GM19193 (cell line): ENCODE measurements around the gene VNN1.

Source experiments
- POLR2A ChIP-seq: IDR thresholded peaks from 4 replicates; pipeline ENCODE4 v1.6.1; 2011; ENCODE audit not compliant: insufficient read depth, insufficient read length; ENCODE audit errors: extremely low read depth

VNN1 gene

GRCh38 chr6:132730560-132730959 is 16.7 kb upstream of the VNN1 start:
- no peak for TF ChIP-seq POLR2A

DNA sequence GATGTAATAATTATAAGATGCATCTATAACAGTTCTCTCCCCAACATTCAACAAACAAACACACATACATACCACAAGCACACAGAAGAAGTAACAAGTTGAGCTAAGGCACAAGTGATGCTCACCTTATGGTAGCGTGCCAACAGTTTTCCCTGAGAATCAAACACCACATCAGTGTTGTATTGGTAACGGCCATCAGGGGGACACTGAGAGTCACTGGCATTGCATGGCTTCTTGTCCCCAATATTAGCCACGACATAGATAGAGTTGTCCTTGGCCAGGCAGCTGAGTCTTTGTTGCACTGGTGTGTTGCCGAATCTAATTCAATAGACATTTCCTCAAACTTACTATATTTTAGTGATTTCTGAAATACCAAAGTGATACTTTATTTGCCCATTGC is 14.8 kb upstream of the VNN1 start:
- TF ChIP-seq POLR2A, result no peak

DNA sequence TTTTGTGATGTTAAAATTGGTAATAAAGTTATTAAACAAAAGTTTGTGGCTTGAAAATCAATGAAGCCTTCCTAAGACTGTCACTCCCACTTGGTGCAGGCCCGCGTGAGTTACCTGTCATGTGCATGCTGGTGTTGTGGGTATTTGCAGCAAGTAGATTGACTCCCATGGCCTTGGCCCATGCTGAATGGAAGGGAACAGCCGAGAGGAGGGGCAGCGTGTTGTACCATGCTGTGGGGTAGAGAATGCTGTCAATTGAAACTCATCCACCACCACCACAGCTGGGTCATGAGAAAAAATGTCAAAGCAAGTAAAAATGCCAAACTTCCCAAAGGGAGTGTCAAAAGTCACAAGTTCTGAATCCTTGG is 12.7 kb upstream of the VNN1 start:
- TF ChIP-seq POLR2A, result no peak

DNA sequence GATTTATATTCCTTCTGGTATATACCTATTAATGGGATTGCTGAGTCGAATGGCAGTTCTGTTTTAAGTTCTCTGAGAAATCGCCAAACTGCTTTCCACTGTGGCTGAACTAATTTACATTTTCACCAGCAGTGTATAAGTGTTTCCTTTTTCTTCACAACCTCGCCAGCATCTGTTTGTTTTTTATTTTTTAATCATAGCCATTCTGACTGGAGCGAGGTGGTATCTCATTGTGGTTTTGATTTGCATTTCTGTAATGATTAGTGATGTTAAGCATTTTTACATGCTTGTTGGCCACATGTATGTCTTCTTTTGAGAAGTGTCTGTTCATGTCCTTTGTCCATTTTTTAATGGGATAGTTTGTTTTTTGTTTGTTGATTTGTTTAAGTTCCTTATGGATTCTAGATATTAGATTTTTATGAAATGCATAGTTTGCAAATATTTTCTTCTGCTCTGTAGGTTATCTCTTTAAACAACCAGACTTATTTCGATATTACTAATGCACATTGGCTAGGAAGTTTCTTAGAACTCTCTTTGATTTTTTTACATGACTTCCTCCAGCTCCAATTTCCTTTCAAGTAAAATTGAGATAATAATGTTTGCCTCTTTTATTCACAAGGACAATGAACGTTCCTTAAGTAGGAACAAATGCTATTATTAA is 12.2 kb upstream of the VNN1 start:
- no peak for TF ChIP-seq POLR2A

- TF ChIP-seq POLR2A, result no peak
Observed at GRCh38 chr6:132725471-132725870, 11.6 kb upstream of the VNN1 start.

GRCh38 chr6:132719736-132720448 is 6.0 kb upstream of the VNN1 start:
- no peak for TF ChIP-seq POLR2A

DNA sequence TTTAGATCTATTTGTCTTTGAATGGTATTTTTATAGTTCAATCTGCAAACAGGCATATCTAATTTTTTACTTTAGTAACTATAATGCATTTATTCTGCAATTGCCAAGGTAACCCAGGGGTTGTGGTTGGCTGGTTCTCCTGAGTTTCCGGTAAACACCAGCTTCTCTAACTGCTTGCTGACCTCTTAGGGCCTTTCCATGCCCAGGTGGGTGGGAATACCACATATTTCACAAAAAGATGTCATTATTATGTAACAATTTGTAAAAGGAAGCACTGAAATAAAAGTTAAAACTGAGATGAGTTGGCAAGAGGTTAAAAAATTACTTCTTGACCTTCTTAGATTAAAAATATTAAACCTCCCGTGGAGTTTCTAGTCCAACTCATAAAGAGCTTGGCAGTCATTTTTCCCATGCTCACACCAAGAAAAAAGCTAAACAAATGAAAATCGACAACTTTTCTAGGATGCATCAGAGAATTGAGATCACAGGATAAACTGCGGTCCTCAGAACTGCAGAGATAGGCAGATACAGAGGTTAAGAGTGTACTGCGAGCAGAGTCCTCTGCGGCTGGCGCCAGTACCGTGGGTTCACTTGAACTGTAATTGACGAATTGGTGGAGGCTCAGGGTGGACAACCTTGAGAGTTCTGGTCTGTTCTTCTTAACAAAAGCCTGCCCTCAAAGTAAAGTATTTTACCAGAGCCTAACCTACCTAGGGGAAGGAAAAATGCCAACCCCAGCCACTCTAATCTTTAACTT is 2.2 kb upstream of the VNN1 start:
- TF ChIP-seq POLR2A, result no peak

GRCh38 chr6:132715204-132715603 is 1.3 kb upstream of the VNN1 start:
- no peak for TF ChIP-seq POLR2A

DNA sequence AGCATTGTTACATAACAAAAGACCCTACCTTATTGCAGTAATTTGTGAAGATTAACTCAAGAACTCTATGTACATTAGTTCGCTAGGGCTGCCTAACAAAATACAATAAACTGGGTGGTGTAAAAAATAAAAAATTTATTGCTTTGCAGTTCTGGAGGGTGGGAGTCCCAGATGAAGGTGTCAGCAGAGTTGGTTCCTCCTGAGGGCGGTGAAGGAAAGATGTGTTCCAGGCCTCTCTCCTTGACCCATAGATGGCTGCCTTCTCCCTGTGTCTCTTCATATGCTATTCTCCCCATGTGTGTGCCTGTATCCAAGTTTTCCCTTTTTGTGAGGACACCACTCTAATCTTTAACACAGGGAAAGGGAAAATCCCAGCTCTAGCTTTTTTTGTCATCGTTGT is 305 bp upstream of the VNN1 start:
- TF ChIP-seq POLR2A, result no peak

GRCh38 chr6:132712366-132712765 is 1.5 kb downstream of the VNN1 start:
- TF ChIP-seq POLR2A, result no peak

GRCh38 chr6:132708771-132709170 is 5.1 kb downstream of the VNN1 start:
- no peak for TF ChIP-seq POLR2A

DNA sequence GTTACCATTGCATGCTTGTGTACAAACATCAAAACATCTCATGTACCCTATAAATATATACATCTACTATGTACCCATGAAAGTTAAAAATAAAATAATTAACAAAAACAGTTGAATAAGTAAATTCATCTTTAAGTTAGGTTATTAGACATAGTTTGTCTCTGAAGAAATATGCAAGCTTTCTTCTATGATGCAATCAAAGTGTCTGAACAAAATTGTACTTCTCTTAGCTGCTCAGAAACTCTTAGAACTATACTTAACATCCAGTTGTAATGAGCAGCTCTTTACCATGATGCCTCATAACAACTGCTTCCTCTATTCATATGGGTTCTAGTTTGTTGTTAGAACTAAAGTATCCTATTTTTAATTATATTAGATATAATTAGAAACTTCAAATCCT is 5.9 kb downstream of the VNN1 start:
- no peak for TF ChIP-seq POLR2A

DNA sequence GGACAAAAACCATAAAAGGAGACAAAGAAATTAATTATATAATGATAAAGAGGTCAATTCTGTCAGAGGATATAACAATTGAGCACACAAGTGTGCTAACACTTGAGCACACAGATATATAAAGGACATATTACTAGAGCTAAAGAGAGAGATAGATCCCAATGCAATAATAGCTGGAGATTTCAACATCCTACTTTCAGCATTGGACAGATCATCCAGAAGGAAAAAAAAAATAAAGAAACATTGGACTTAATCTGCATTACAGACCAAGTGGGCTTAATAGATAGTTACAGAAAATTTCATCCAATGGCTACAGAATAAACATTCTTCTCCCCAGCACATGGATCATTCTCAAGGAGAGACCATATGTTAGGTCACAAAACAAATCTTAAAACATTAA is 9.9 kb downstream of the VNN1 start:
- no peak for TF ChIP-seq POLR2A

DNA sequence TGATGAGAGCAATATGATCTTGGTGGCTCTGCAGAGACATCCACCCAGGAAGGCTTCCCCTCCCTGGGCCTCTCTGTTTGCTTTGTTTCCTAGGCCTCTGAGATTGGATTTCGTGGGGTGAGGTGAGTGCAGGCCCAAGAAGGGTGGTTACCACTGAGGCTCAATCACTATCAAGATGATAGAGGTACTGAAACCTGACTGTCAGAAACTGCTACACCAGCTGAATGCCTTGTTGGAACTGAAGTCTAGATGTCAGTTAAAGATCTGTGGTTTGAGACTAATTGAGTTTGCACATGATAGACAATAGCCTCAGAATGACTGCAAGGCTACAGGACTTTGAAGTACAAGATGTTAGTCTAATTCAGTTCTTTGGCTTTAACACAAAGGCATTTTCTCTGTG is 15.2 kb downstream of the VNN1 start:
- TF ChIP-seq POLR2A, result no peak

GRCh38 chr6:132695773-132696172 is 18.1 kb downstream of the VNN1 start:
- no peak for TF ChIP-seq POLR2A

DNA sequence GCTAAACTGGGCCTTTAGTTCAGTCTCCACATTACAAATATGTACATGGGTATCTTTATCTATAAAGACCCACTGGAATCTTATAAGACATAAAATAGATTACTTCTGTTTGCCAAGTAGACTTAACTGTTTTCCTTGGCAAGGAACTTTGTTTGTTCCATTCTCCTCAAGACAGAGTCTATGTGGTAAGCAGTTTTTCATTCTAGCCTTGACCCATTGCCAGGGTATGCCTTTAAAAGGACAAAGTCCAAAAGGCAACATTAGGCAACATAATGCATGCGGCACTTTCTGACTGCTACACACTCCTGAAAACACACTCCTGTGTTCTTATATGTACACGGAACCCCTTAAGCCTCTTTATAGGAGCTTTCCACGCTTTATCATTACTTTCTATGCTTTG is 20.4 kb downstream of the VNN1 start:
- no peak for TF ChIP-seq POLR2A
